DND-41 (cell line): Measurements from ENCODE around the gene C1orf141.

ENCODE experiments used
- ATAC-seq: fragments of 200-7000 bp; cut with Tn5 transposase; 3 replicates; pipeline ENCODE4 v1.9.1; 2021; ENCODE audit warnings: low read depth; ENCODE audit not compliant: insufficient read depth
- DNase-seq: peaks from one replicate; pipeline ENCODE4 v3.0.0-alpha.2; 2020
- H2AFZ ChIP-seq: 2 replicates; pipeline ENCODE4 v1.6.0; 2012; ENCODE audit warnings: low read depth, low read length
- H3K27ac ChIP-seq: 2 replicates; pipeline ENCODE4 v1.5.1; 2012; ENCODE audit warnings: low read length, inconsistent platforms
- H3K27me3 ChIP-seq: fragments of 200-600 bp; sonication (generic); 2 replicates; pipeline ENCODE4 v1.6.0; 2012; ENCODE audit warnings: low read length, mild to moderate bottlenecking, inconsistent platforms; ENCODE audit not compliant: insufficient read depth, poor library complexity
- H3K36me3 ChIP-seq: 2 replicates; pipeline ENCODE4 v1.5.1; 2012; ENCODE audit warnings: low read length, inconsistent platforms; ENCODE audit not compliant: insufficient read depth
- H3K4me1 ChIP-seq: 2 replicates; pipeline ENCODE4 v1.5.1; 2012; ENCODE audit warnings: mild to moderate bottlenecking, low read length; ENCODE audit not compliant: insufficient read depth
- H3K4me2 ChIP-seq: 2 replicates; pipeline ENCODE4 v1.6.0; 2012; ENCODE audit warnings: mild to moderate bottlenecking, moderate library complexity, low read length, inconsistent platforms; ENCODE audit not compliant: insufficient read depth
- H3K4me3 ChIP-seq, 2 experiments: fragments of 200-600 bp in 1 of 2; shearing (Covaris generic) in 1 of 2; 2 replicates each; pipeline ENCODE4 v1.5.1; 2012 to 2016; ENCODE audit warnings: inconsistent platforms in 2 of 2, low read length in 2 of 2, mild to moderate bottlenecking in 2 of 2, low read depth in 1 of 2, moderate library complexity in 1 of 2
- H3K79me2 ChIP-seq: 2 replicates; pipeline ENCODE4 v1.6.0; 2012; ENCODE audit warnings: low read length, inconsistent platforms; ENCODE audit not compliant: insufficient read depth
- H3K9ac ChIP-seq: 2 replicates; pipeline ENCODE4 v1.6.0; 2012; ENCODE audit warnings: low read depth, mild to moderate bottlenecking, inconsistent platforms, low read length, moderate library complexity
- H3K9me3 ChIP-seq: 2 replicates; pipeline ENCODE4 v1.5.1; 2012; ENCODE audit warnings: low read length, moderate library complexity, mild to moderate bottlenecking, inconsistent platforms; ENCODE audit not compliant: insufficient read depth, severe bottlenecking
- H4K20me1 ChIP-seq: 2 replicates; pipeline ENCODE4 v1.6.0; 2012; ENCODE audit warnings: low read length; ENCODE audit not compliant: insufficient read depth
- EZH2 ChIP-seq: IDR thresholded peaks from 3 replicates; pipeline ENCODE4 v1.6.1; 2012; ENCODE audit warnings: borderline replicate concordance, low read depth, mild to moderate bottlenecking, moderate library complexity, low read length, inconsistent platforms; ENCODE audit not compliant: severe bottlenecking
- TF ChIP-seq, protein P1 (sequence below): IDR thresholded peaks from 2 replicates; pipeline ENCODE4 v1.5.1; 2012; ENCODE audit warnings: borderline replicate concordance, low read length, moderate library complexity, mild to moderate bottlenecking; ENCODE audit not compliant: poor library complexity, severe bottlenecking; ENCODE audit errors: extremely low read depth

Gene C1orf141

DNA sequence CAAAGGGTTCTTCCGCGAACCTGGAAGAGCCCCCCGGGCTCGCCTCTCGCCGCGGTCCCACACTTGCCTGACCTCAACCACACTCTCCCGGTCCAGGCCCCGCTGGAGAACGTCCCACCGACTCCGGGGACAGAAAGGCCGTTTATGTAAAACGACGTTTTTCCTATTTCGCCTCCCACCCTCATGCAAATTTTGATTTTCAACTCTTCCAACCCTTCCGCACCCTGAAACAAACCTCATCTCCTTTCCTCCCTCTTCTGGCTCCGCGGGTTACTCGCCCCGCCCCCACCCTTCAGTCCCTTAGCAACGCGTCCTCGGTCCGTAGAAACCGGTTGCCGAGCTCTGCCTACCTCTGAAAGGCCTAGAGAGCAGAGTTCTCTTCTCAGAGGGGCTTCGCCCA lies at the start of gene C1orf141:
TSS of gene C1orf141 (minus strand) at position 276 of the 400 bp plus-strand sequence. CDS start 7,730 bp downstream, outside the sequence.
- no peak within 1 kb of the TSS for H3K27ac ChIP-seq
- no peaks in the 10 kb centered on the region for H3K36me3 ChIP-seq
- ATAC-seq, result no peak
- H3K79me2 ChIP-seq, result no peaks in the 10 kb centered on the region
- no peak within 1 kb of the TSS for H3K4me3 ChIP-seq
- no peaks in the 10 kb centered on the region for H3K9me3 ChIP-seq
- H4K20me1 ChIP-seq, result no peaks in the 10 kb centered on the region
- no peaks in the 10 kb centered on the region for H3K4me1 ChIP-seq
- no peak for DNase-seq
- no peak within 1 kb of the TSS for H3K9ac ChIP-seq
- H3K4me2 ChIP-seq, result no peak within 1 kb of the TSS
- no peak within 1 kb of the TSS for H2AFZ ChIP-seq
- H3K27me3 ChIP-seq, result no peaks in the 10 kb centered on the region
- TF ChIP-seq, protein P1, sequence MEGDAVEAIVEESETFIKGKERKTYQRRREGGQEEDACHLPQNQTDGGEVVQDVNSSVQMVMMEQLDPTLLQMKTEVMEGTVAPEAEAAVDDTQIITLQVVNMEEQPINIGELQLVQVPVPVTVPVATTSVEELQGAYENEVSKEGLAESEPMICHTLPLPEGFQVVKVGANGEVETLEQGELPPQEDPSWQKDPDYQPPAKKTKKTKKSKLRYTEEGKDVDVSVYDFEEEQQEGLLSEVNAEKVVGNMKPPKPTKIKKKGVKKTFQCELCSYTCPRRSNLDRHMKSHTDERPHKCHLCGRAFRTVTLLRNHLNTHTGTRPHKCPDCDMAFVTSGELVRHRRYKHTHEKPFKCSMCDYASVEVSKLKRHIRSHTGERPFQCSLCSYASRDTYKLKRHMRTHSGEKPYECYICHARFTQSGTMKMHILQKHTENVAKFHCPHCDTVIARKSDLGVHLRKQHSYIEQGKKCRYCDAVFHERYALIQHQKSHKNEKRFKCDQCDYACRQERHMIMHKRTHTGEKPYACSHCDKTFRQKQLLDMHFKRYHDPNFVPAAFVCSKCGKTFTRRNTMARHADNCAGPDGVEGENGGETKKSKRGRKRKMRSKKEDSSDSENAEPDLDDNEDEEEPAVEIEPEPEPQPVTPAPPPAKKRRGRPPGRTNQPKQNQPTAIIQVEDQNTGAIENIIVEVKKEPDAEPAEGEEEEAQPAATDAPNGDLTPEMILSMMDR, result no peak
- no peak for TF ChIP-seq EZH2

DNA sequence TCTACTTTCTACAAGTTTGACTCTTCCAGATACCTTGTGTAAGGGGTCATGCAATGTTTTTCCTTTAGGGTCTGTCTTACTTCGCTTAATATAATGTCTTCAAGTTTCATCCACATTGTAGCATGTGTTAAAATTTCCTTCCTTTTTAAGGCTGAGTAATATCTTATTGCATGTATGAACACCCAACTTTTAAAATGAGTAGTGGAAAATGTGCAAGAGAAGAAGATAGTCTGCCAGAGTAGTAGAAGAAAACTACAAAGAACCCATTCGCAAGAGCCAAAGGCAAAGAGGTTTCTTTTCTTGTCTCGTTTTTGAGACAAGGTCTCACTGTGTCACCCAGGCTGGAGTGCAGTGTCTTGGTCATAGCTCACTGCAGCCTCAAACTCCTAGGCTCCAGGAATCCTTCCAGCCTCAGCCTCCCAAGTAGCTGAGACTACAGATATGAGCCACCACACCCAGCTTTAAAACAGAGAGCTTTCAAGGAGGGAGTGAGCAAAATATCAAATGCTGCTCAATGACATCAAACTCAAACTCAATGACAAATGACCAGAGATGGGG lies 40.8 kb upstream of the C1orf141 start:
- ATAC-seq, result no peak
- no peaks in the 10 kb centered on the region for H3K36me3 ChIP-seq
- DNase-seq, result no peak
- H3K4me3 ChIP-seq, result no peak overlapping the region
- H3K9ac ChIP-seq, result no peak overlapping the region
- H3K9me3 ChIP-seq, result no peaks in the 10 kb centered on the region
- no peak overlapping the region for H3K27ac ChIP-seq
- no peaks in the 10 kb centered on the region for H4K20me1 ChIP-seq
- no peaks in the 10 kb centered on the region for H3K79me2 ChIP-seq
- H3K27me3 ChIP-seq, result no peaks in the 10 kb centered on the region
- H2AFZ ChIP-seq, result no peak overlapping the region
- no peak for TF ChIP-seq EZH2
- TF ChIP-seq, protein P1, result no peak
- H3K4me2 ChIP-seq, result no peak overlapping the region
- peaks cover 18% of the 10 kb centered on the region for H3K4me1 ChIP-seq

DNA sequence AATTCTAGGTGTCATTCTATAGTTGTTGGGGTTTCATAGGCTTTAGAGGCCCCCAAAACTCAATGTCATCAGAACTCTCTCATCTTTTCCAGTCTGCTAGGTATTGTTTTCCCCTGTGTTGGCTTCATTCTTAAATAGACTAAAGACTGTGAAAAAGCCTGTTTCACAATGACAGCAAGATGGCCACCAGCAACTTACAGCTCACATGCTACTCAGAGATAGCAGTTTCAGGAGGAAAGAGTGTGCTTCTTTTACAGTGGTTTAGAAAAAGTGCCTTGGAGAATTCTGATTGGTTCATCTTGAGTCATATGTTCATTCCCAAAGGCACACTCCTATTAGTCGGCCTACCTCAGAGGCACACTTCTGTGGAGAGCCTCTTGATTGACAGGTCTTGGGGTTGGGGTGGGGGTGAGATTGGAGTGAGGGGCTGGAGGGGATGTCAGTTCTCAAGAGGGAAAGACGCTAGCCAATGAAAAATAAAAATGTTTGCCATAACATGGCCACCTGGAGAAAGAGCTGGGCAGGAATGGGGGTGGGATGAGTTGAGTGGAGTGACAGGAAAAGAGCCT lies 40.0 kb upstream of the C1orf141 start:
- peaks cover 26% of the 10 kb centered on the region for H3K4me1 ChIP-seq
- DNase-seq (no peak), ATAC-seq (no peak)
- H3K27me3 ChIP-seq, result no peaks in the 10 kb centered on the region
- H3K4me2 ChIP-seq, result no peak overlapping the region
- no peak overlapping the region for H3K27ac ChIP-seq
- no peaks in the 10 kb centered on the region for H3K79me2 ChIP-seq
- TF ChIP-seq, protein P1, result no peak
- no peak for TF ChIP-seq EZH2
- H3K4me3 ChIP-seq, result no peak overlapping the region
- H3K9ac ChIP-seq, result no peak overlapping the region
- no peaks in the 10 kb centered on the region for H3K9me3 ChIP-seq
- H4K20me1 ChIP-seq, result no peaks in the 10 kb centered on the region
- H3K36me3 ChIP-seq, result no peaks in the 10 kb centered on the region
- H2AFZ ChIP-seq, result no peak overlapping the region

DNA sequence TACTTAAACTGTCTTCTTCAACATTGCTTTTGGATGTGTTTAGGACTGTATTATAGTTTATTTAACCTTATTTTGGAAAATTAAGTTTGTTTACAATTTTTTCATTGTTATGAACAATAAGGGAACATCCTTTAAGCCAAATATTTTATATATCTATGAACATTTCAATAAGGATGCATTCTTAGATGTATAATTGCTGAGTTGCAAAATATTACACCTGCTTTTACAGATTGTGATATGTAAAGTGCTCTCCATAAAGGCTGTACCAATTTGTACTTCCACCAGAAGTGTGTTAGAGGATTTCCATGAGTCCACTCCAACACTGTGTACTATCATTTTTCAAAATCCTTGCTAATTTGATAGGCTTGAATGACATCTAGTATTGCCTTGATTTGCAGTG lies 39.2 kb upstream of the C1orf141 start:
- no peak for DNase-seq
- TF ChIP-seq, protein P1, result no peak
- no peak for TF ChIP-seq EZH2

More for the DNA sequence above, 39.2 kb upstream of the C1orf141 start:
- no peak overlapping the region for H3K4me2 ChIP-seq
- H2AFZ ChIP-seq, result no peak overlapping the region
- no peak overlapping the region for H3K4me3 ChIP-seq
- peaks cover 28% of the 10 kb centered on the region for H3K4me1 ChIP-seq
- no peaks in the 10 kb centered on the region; the same call in 1 of the 2 replicates for H4K20me1 ChIP-seq
- no peak overlapping the region for H3K9ac ChIP-seq
- no peaks in the 10 kb centered on the region for H3K9me3 ChIP-seq
- no peaks in the 10 kb centered on the region for H3K27me3 ChIP-seq
- ATAC-seq, result no peak
- H3K79me2 ChIP-seq, result no peaks in the 10 kb centered on the region
- no peak overlapping the region for H3K27ac ChIP-seq
- no peaks in the 10 kb centered on the region for H3K36me3 ChIP-seq
